ENCODE data around the gene CHAD.

Gene CHAD

GRCh38 chr17:50468304-50469207, at the start of gene CHAD:
Gene CHAD, minus strand, starts transcription at chr17:50468880. Its CDS starts 67 bp downstream, at chr17:50468813.
- no peak for DNase-seq

- DNase-seq: no peak
Observed at GRCh38 chr17:50517504-50518383, 49.1 kb upstream of the CHAD start.

GRCh38 chr17:50517011-50517410, 48.3 kb upstream of the CHAD start:
- no peak for DNase-seq

- DNase-seq: peak in 1 of 51 donors; percentile 10
Observed at GRCh38 chr17:50514936-50515702, 46.4 kb upstream of the CHAD start.

GRCh38 chr17:50514388-50514787, 45.7 kb upstream of the CHAD start:
- no peak for DNase-seq

GRCh38 chr17:50513495-50513894, 44.8 kb upstream of the CHAD start:
- no peak for DNase-seq

- no peak for DNase-seq
Observed at GRCh38 chr17:50511058-50511457, 42.4 kb upstream of the CHAD start.

GRCh38 chr17:50508573-50509460, 40.1 kb upstream of the CHAD start:
- DNase-seq: peak in 2 of 51 donors; percentile 12 to 16

GRCh38 chr17:50507871-50508572, 39.3 kb upstream of the CHAD start, which contains the start of gene MYCBPAP:
Gene MYCBPAP, plus strand, starts transcription at chr17:50508439. Its CDS starts 236 bp downstream, at chr17:50508675.
- peak in 48 of 51 donors; percentile 7 to 84 (median 64) for DNase-seq

- no peak for DNase-seq
Observed at GRCh38 chr17:50506298-50506697, 37.6 kb upstream of the CHAD start.

GRCh38 chr17:50505591-50506130, 37.0 kb upstream of the CHAD start:
- DNase-seq: no peak

GRCh38 chr17:50502301-50502990, 33.8 kb upstream of the CHAD start:
- no peak for DNase-seq

- DNase-seq: no peak
Observed at GRCh38 chr17:50501054-50501453, 32.4 kb upstream of the CHAD start.

GRCh38 chr17:50499721-50500120, 31.0 kb upstream of the CHAD start:
- no peak for DNase-seq

- DNase-seq: no peak
Observed at GRCh38 chr17:50499270-50499669, 30.6 kb upstream of the CHAD start.

- DNase-seq: no peak
Observed at GRCh38 chr17:50498021-50498874, 29.6 kb upstream of the CHAD start.

GRCh38 chr17:50495918-50496317, 27.2 kb upstream of the CHAD start:
- no peak for DNase-seq
